NOMO-1 (cell line): ENCODE data around the gene NHERF2.

Experiments used
- DNase-seq, 2 experiments: peaks; one replicate each; lab custom pipeline; 2025; ENCODE audit not compliant: unreplicated experiment in 2 of 2; lab: John Stamatoyannopoulos, UW

Gene NHERF2

GRCh38 chr16:2056681-2057407, 30.1 kb downstream of the NHERF2 start:
- no peak for DNase-seq

GRCh38 chr16:2057438-2057837, 30.7 kb downstream of the NHERF2 start:
- no peak for DNase-seq

GRCh38 chr16:2058420-2058819, 31.7 kb downstream of the NHERF2 start:
- no peak for DNase-seq

GRCh38 chr16:2058872-2059271, 32.2 kb downstream of the NHERF2 start:
- no peak for DNase-seq

GRCh38 chr16:2060346-2060745, 33.6 kb downstream of the NHERF2 start:
- no peak for DNase-seq

- DNase-seq = no peak
Measured at GRCh38 chr16:2061023-2061422, 34.3 kb downstream of the NHERF2 start.

GRCh38 chr16:2061526-2061925, 34.8 kb downstream of the NHERF2 start:
- no peak for DNase-seq

GRCh38 chr16:2062801-2063200, 36.1 kb downstream of the NHERF2 start:
- DNase-seq = no peak

- DNase-seq = no peak
Measured at GRCh38 chr16:2063861-2064260, 37.2 kb downstream of the NHERF2 start.

GRCh38 chr16:2064368-2064945, 37.8 kb downstream of the NHERF2 start:
- DNase-seq = no peak

GRCh38 chr16:2066139-2066538, 39.4 kb downstream of the NHERF2 start:
- no peak for DNase-seq

- no peak for DNase-seq
Measured at GRCh38 chr16:2070576-2071453, 44.1 kb downstream of the NHERF2 start.

- DNase-seq = no peak
Measured at GRCh38 chr16:2071454-2072202, 44.9 kb downstream of the NHERF2 start.

GRCh38 chr16:2072926-2073325, 46.2 kb downstream of the NHERF2 start:
- no peak for DNase-seq

- no peak for DNase-seq
Measured at GRCh38 chr16:2074071-2074470, 47.4 kb downstream of the NHERF2 start.

- DNase-seq = no peak
Measured at GRCh38 chr16:2075631-2076030, 48.9 kb downstream of the NHERF2 start.

- DNase-seq = no peak
Measured at GRCh38 chr16:2076072-2076865, 49.6 kb downstream of the NHERF2 start.

GRCh38 chr16:2077016-2077415, 50.3 kb downstream of the NHERF2 start:
- DNase-seq = no peak

GRCh38 chr16:2077696-2078095, 51.0 kb downstream of the NHERF2 start:
- DNase-seq = no peak

- DNase-seq = no peak
Measured at GRCh38 chr16:2078096-2078495, 51.4 kb downstream of the NHERF2 start.
